Retinal pigment epithelial cell (primary cell): Measurements from ENCODE around the gene DACH1.

Source experiments
- DNase-seq: peaks from one replicate; pipeline ENCODE4 v3.0.0-alpha.2; 2010; ENCODE audit warnings: low read depth
- H3K4me3 ChIP-seq: 2 replicates; pipeline ENCODE4 v1.5.1; 2011; ENCODE audit warnings: mild to moderate bottlenecking, low read length, control low read depth, moderate library complexity
- CTCF ChIP-seq: conservative IDR thresholded peaks from 2 replicates; pipeline ENCODE4 v1.5.1; 2011; ENCODE audit warnings: low read depth, low read length, control low read depth, inconsistent platforms

The DACH1 gene

GRCh38 chr13:71770710-71771109, 96.3 kb downstream of the DACH1 start:
- DNase-seq, result peak; percentile 92
- TF ChIP-seq CTCF, result no peak

GRCh38 chr13:71768881-71769280, 98.1 kb downstream of the DACH1 start:
- no peak for DNase-seq
- no peak for TF ChIP-seq CTCF
- no peak overlapping the region for H3K4me3 ChIP-seq

More at GRCh38 chr13:71770710-71771109, 96.3 kb downstream of the DACH1 start:
- no peak overlapping the region for H3K4me3 ChIP-seq

GRCh38 chr13:71759651-71760511, 107.1 kb downstream of the DACH1 start:
- H3K4me3 ChIP-seq, result peak overlapping the region; percentile 5
- DNase-seq, result peak; percentile 78
- TF ChIP-seq CTCF, result no peak

- H3K4me3 ChIP-seq, result no peak overlapping the region
- DNase-seq, result peak; percentile 54
- no peak for TF ChIP-seq CTCF
Observed at GRCh38 chr13:71758828-71759227, 108.2 kb downstream of the DACH1 start.

- H3K4me3 ChIP-seq, result no peak overlapping the region
- no peak for TF ChIP-seq CTCF
- DNase-seq, result no peak
Observed at GRCh38 chr13:71754407-71754974, 112.5 kb downstream of the DACH1 start.

- TF ChIP-seq CTCF, result no peak
- DNase-seq, result no peak
- H3K4me3 ChIP-seq, result no peak overlapping the region
Observed at GRCh38 chr13:71752775-71753513, 114.1 kb downstream of the DACH1 start.
